GM18520 (cell line): ENCODE results near the gene YIPF2.

Source experiments
- ATAC-seq: cut with Tn5 transposase; IDR thresholded peaks from one replicate; pipeline ENCODE4 v1.9.1; 2021; ENCODE audit not compliant: unreplicated experiment

The YIPF2 gene

DNA sequence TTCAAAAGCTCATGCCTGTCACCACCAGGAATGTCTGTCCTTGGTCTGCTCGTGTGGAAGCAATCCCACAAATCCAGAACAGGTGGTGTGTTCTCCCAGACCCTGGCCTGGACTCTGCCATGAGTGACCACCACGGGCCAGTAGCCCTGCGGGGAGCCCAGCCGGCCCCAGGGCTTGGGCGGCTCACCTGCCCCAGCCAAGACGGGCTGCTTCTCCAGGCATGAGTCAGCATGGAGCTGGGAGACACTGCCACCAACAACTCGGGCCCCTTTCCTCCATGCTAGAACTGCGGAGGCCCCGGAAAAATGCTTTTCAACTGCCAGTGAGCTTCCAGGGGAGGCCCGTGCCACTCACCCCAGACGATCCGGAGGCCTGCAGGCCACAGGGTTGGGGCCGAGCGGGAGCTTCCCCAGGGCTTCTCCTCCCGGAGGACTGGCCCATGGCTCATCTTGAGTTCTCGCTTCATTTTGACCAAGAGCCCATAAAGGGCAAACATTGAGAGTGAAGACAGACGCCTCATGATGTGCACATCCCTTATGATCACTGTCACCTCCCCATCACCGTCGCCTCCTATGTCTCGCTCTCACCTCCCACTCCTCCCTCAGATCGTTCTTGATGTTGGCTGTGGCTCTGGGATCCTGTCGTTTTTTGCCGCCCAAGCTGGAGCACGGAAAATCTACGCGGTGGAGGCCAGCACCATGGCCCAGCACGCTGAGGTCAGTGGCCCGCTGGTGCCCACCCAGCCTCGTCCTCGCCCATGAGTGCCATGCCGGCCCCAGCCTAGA is 16.7 kb downstream of the YIPF2 start:
- ATAC-seq: no peak

DNA sequence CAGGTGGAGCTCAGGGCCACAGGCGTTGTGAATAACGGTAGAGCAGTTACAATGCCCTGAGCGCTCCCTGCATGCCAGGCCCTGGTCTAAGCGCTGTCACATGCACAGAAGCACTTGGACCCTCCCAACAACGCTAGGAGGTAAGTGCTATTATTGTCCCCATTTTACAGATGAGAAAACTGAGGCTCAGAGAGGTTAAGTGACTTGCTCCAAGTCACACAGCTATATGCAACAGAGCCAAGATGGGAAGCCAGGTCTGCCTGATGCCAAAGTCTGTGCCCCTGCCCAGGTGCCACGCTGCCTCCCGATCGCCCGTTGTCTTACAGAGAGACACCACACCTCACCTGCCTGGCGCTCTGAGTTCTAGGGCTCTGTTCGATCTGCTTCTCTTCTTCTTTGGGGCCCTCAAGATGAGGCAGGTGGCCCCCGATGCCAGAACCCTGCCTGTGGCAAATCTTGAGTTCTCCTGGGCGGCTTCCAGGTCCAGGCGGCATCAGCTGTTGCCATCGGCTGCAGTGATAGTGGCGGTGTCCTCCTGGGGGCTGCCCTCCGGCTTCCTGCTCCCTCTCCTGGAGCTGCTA is 20.0 kb downstream of the YIPF2 start:
- no peak for ATAC-seq

DNA sequence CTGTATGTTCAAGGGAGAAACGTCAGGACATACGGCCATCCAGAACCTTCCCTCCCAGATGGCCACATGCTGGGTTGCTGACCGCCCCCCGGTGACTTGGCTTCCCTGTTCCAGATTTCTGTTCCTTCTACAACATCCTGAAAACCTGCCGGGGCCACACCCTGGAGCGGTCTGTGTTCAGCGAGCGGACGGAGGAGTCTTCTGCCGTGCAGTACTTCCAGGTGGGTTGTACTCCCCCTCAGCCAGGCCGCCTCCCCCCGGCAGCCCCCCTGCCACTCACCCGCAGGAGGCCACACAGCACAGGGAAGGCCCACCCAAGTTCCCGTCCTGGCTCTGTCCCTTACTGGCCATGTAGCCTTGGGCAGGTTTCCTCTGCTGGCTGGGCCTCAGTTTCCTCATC is 20.5 kb downstream of the YIPF2 start:
- ATAC-seq: no peak

DNA sequence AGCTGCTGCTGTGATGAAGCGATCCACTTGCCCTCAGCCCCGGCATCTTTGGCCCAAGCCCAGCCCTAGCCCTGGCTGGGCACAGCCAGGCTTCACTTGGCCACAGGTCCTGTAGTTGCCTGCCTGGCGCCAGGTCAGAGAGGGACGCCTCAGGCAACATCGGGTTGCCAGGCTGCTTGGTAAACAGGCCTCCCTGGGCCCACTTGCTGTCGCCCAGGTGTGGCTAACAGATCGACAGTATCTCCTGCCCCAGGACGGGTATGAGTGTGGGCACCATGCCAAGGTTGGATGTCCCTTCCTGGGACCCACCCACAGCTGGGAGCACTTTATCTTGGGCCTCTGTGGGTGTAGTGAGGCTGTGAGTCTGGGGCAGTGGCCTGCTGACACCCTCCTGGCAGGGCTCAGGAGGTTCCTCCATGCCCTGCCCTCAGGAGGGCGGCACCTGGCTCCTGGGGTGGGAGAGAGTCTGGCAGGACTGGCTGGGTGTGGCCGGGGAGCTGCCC is 29.2 kb downstream of the YIPF2 start:
- ATAC-seq: no peak

DNA sequence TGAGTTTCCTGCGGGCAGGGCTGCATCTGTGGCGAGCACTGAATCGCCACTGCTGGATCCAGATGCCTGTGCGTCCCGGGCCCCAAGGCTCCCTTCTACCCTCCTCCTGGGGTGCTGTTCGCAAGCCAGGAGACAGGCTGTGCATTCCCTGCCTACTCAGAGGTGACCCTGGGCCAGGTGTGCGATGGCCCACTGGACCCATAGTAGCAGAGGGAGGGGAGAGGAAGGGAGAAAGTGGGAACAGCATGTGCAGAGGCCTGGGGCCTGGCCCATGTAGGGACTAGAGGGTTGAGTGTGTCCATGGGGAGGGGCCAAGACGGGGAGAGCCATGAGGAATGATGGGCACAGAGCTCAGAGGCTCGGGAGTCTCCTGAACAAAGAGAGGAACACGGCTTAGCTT is 29.8 kb downstream of the YIPF2 start:
- no peak for ATAC-seq

DNA sequence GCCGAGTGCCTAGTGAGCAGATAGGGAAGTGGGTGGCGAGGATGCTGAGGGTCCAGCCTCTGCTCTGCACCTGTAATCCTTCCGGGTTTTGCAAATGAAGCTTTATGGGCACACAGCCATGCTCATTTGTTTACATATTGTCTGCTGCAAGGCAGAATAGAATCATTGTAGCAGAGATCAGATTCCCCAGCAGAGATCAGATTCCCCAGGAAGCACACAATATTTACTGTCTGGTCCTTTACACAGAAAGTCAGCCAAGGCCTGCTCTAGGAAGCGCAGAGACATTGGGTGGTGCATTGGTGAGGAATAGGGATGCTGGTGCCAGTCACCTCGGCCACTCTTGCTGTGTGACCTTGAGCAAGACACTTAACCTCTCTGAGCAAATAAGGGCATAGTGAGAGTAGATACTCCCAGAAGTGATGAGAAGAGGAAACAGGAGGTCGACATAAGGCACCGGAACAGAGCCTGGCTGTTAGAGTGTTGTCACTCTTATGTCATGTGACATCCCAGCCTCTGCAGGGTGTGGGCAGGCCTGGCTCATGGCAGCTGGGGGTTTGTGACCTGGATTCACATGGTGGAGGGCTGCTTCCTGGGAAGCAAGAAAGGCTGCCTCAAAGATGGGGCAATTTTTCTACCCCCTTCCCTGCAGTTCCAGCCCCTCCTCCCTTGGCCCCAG is 31.4 kb downstream of the YIPF2 start:
- no peak for ATAC-seq

DNA sequence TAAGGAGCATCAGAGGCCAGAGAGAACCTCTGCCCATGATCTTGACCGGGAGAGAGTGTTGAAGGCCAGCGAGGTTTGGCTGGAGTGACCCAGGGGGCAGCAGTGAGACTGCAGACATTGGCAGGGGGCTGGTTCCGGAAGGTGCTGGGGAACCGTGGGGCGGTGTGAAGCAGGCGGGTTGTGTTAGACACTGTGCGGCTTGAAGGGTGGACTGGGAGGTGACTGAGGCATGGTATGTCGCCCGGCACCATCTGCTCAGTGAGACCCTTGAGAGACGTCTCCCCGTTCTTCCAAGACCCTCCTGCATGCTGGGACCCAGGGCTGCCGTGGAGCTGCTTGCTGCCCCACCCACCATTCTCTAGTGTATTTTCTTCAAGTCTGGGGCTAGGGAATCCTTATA is 32.5 kb downstream of the YIPF2 start:
- ATAC-seq: no peak

DNA sequence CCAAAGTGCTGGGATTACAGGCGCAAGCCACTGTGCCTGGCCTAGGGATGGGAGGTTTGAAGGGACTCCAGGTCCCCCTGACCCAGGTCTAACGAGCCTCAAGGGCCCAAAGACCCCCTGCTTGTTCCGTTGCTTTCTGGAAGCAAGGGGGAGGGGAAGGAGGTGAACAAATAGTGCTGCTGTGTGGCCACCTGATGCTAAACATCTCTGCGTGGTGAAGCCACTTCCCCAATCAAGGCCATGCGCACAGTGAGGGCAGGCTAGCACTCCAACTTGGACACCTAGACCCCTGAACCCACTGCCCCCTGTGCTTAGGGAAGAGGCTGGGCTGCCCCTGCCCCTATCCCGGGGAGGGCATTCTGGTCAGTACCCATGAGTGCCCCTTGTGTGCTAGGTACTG is 33.1 kb downstream of the YIPF2 start:
- ATAC-seq: no peak

DNA sequence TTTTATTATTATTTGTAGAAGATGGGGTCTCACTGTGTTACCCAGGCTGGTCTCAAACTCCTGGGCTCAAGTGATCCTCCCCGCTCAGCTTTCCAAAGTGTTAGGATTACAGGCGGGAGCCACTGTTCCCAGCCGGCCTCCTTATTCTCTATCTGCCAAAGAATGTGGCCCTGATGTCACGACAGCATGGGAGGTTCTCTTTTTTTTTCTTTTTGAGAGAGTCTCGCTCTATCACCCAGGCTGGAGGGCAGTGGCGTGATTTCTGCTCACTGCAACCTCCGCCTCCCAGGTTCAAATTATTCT is 33.6 kb downstream of the YIPF2 start:
- no peak for ATAC-seq

DNA sequence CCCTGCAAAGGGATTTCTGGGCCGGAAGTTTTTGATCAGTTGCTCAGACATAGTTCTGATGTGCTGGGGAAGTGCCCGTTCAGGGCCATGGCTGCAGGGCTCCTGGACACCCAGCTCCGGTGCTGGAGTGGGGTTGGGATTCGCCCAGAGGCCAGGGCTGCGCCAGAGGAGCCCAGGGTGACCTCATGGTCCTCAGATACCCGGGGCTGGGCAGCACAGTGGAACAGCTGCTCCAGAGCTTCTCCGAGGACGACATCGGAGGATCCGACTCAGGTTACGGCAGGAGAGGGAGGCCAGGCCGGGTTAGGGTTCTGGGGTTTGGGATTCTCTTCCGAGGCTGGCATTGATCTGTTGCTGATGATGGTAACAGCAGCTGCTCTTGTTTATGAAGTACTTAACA is 36.2 kb downstream of the YIPF2 start:
- no peak for ATAC-seq

DNA sequence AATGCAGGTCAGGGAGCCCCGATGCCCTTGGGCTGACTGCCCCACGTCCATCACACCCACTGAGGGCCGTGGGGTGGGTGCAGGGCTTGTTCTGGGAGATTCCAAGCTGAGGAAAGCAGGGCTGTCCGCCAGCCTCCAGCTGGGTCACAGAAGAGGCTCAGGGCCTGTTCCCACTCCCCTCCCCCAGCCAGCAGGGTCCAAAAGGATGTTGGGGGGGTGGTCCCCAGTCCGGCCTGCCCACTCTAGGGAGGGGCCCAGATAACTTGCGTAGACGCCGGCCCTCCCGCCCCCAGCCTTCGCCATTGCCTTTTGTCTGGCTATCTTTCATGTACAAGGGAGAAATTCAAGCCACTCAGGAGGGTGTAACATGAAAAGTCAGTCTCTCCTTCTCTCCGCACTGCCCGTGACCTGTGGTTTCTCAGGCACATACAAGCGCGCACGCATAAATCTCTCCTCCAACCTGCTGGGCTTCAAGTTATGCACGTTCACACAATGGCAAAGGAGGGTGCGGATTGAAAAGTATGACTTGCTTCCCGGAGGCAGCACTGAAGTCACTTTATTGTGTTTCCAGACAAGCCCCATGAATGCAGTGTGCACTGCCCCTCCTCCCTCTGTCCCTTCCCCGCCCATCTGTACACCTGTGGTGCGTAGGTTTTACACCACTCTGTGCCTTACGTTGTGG is 36.9 kb downstream of the YIPF2 start:
- ATAC-seq: no peak

DNA sequence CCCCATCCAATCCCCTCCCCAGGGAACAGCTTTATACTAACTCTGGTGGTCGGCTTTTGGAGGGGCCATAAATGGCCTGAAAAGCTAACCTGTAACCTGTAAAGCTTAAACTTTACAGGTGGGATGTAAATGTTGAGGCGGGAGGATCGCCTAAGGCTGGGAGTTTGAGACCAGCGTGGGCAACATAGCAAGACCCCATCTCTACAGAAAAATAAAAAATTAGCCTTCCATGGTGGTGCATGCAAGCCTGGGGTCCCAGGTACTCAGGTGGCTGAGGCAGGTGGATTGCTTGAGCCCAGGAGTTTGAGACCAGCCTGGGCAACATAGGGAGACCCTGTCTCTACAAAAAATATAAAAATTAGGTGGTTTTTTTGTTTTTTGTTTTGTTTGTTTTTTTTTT is 38.6 kb downstream of the YIPF2 start:
- ATAC-seq: no peak

DNA sequence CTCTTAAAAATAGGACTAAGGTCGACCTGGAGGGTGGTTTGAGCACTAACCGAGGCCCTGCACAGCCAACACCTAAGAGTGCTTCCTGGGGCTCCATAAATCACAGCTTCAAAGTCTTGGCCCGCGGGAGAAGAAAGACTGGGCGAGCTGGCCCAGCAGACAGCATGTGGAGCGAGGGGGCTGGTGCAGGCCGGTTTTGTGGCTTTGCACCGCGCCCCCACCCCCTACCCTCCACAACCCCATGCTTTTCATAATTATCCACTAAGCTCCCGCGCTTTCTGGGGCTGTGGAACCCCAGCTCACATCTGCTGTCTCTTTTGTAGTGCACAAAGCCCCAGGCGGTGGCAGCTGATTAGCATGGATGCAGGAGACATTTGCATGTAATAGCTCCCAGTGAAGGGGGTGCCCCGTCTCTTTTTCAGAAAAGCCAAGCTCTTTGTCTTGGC is 40.0 kb downstream of the YIPF2 start:
- ATAC-seq: no peak

DNA sequence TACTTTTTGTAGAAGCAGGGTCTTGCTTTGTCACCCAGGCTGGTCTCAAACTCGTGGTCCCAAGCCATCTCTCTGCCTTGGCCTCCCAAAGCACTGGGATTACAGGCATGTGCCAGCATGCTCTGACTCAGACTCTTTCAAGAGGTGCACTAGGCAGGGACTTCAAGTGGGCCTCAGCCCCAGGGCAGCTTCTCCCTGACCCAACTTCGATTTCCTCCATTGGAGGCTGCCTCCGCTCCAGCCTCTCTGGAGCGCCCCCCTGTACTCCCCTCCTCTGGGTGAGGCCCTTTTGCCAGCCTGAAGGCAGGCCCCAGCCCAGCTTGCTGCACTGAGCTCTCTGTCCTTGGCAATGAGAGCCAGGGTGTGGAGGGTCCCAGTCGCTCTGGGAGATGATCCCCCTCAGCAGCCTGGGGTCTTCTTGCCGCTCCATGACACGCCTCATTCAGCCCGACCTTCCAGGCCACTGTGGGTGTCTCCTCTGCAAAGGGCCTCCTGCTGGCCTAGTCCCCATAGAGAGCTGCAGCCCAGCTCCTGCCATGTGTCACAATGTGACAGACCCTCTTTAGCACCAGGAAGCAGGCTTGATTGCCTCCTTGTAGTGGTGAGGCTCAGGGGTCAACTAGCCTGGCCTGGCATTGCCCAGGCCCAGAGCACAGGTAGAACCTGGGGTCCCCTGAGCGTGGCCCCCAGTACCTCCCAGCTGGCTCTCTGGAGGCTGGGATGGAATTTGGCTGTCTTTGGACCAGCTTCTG is 40.6 kb downstream of the YIPF2 start:
- no peak for ATAC-seq

DNA sequence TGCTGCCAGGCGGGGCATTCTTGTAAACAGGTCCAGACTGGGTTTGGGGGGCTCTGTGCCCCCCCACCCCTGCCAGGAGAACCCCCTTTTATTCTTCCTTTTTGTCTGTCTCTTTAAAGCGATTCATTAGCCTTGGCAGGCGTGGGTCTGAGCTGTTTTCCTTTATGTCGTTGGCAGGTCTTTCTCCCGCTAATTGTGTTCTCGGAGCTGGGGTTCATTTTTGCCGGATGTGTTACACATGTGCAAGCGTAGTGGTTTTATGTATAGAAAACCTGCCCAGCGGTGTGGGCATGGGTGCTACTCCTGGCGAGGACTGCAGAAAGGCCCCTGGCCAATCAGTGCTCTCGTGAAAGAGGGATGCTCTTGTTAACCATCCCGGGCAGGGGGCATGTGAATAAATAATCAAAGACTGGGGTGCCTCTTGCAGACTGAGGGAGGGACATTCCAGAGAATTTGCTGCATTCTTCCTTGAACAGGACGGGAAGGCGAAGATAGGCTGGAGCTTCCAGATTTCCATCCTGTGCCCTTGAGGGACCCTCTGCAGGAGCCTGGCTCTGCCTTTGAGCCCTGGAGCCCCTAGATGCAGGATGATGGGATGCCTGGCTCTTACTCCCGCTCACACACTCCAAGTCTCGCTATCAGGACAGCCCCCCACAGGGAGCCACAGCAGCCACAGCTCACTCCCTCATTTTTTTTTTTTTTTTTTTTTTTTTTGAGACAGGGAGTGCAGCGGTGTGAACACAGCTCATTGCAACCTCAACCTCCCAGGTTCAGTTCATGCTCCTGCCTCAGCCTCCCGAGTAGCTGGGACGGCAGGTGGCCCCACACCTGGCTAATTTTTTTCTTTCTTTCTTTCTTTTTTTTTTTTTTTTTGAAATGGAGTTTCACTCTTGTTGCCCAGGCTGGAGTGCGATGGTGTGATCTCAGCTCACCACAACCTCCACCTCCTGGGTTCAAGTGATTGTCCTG is 43.0 kb downstream of the YIPF2 start:
- ATAC-seq: no peak

DNA sequence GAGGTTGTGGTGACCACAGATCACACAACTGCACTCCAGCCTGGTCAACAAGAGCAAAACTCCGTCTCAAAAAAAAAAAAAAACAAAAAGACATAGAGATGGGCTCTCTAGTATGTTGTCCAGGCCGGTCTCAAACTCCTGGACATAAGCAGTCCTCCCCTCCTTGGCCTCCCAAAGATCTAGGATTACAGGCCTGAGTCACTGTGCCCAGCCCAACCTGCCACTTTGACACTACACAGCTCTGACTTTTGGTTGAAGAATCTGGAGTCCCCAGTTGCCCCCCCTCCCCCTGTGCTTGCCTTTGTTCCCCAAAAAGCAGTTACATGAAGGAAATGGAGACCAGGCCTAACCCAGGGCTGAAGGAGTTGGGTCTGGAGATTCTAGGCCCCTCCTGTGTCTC is 44.2 kb downstream of the YIPF2 start:
- ATAC-seq: no peak

DNA sequence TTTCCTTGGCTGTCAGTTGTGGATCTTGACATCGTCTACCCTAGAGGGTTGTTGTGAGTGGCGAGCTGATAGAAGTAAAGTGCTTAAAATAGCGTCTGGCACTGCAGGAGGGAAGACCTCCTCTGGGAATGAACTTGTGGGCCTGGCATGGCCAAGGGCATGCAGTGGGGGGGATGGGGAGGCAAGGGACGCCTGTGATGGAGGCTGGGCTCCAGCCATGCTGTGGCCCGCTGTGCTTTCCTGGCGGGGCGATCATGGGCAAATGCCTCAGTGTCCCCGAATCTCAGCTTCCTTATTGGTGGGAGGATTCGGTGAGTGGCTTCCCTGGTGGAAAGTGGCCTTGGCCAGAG is 46.4 kb downstream of the YIPF2 start:
- ATAC-seq: no peak

DNA sequence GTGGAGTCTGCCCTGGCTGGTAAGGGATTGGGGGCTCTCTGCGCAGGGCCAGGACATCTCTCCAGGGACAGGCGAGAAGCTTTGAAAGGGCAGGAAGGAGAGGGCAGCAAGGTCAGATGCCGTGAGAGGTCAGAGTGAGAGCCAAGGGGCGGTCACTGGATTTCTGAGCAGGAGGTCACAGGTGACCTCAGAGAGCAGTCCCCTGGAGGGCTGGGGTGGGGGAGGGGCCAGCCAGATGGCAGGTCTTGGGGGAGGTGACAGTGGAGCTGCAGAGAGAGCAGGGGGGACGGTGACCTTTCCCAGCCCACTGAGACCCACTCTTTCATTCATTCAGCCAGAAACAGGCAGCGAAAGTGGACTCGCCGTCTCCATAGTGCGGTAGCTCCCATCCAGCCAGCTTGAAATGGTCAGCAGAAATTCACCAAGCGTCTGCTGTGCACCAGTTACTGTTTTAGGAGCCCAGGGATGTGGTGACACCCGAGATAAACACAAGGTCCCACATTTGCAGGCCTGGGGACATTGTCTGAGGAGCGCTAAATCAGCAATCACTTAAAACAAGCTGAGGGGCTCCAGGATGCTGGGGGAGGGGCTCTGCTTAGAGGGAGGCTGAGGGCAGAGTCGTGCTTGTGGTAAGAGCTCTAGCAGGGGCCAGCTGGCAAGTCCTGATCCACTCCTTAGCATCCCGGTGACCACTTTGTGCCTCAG is 46.9 kb downstream of the YIPF2 start:
- no peak for ATAC-seq

DNA sequence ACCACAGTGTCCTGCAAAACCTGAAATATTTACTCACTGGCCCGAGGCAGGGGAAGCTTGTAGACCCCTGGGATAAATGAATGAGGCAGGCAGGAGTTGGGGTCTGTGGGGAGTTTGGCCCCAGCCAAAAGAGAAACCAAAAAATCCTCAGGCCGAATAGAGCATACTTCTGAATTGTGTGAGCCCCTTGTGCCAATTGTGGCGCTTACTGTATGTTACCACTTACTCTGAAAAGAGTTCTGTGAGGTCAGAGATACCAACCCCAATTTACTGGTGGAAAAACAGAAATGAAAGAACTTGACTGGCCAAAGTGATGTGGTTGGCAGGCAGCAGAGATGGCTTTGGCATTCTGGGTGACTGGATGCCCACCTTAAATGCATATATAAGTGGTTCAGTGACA is 50.2 kb downstream of the YIPF2 start:
- no peak for ATAC-seq
